Measurements from ENCODE around the gene SPECC1. TPM values are rescaled to one million over a fixed set of nuclear protein-coding genes. Genes with fewer than 3 reads are reported as not detected.
A peak's percentile ranks its signal among the peaks of the same experiment; 100 is the strongest.

Gene SPECC1
- total RNA-seq, 2 donors from 2014 or later = 53.5 to 78.3 TPM

GRCh38 chr17:20121359-20122253, 112.4 kb downstream of the SPECC1 start:
- DNase-seq = peak; percentile 70
- Histone ChIP-seq H3K4me1 (no peaks in the 10 kb centered on the region), H3K27ac (no peak overlapping the region), H3K9me3 (no peaks in the 10 kb centered on the region), H3K9ac (ENCODE audit: low read depth in 2 of 2, low read length in 2 of 2) (no peak overlapping the region), H3K36me3 (no peaks in the 10 kb centered on the region), H3K27me3 (no peaks in the 10 kb centered on the region), H3K4me3 (peak overlapping the region; percentile 0)
- TF ChIP-seq CTCF (IDR thresholded peaks at IDR 0.05) = peak; percentile 88
- intact Hi-C loops (cut with DNase I) = loop anchor here (5.0 kb wide), 2 partner anchors 106 to 196 kb away; no protein-coding TSS in a partner anchor

GRCh38 chr17:20122254-20122879, 113.2 kb downstream of the SPECC1 start:
- no peak overlapping the region for H3K9ac ChIP-seq (ENCODE audit: low read depth in 2 of 2, low read length in 2 of 2)
- peak overlapping the region; percentile 0 for H3K4me3 ChIP-seq
- no peaks in the 10 kb centered on the region for H3K9me3 ChIP-seq
- no peak for DNase-seq
- H3K27ac ChIP-seq = no peak overlapping the region
- TF ChIP-seq CTCF (IDR thresholded peaks at IDR 0.05) = no peak
- intact Hi-C loops (cut with DNase I) = loop anchor here (5.0 kb wide), 2 partner anchors 105 to 195 kb away; no protein-coding TSS in a partner anchor
- H3K27me3 ChIP-seq = no peaks in the 10 kb centered on the region
- H3K36me3 ChIP-seq = no peaks in the 10 kb centered on the region
- H3K4me1 ChIP-seq = no peaks in the 10 kb centered on the region

DNA sequence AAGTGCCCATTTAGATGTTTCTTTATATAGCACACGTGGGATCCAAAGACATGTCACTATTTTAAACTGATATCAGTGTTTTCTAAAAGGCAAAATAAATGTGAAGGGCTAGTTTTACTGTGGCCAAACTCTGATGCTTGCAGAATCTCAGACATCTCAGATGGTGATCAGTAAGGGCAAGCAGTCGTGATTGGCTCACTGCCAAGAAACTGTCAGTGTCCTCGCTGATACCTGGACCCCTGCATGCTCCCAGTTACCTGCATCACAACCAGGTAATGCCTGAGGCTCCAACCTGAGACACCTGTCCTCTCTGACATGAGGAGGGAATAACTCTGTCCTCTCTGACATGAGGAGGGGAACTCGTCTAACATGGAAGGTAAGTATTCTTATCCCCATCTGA, 114.0 kb downstream of the SPECC1 start:
- Histone ChIP-seq H3K4me1 (no peaks in the 10 kb centered on the region), H3K4me3 (no peak overlapping the region), H3K9ac (ENCODE audit: low read depth in 2 of 2, low read length in 2 of 2) (no peak overlapping the region), H3K9me3 (no peaks in the 10 kb centered on the region), H3K27me3 (no peaks in the 10 kb centered on the region), H3K36me3 (no peaks in the 10 kb centered on the region), H3K27ac (no peak overlapping the region)
- intact Hi-C loops (cut with DNase I) = loop anchor here (5.0 kb wide), 2 partner anchors 104 to 194 kb away; no protein-coding TSS in a partner anchor
- no peak for DNase-seq
- TF ChIP-seq CTCF (IDR thresholded peaks at IDR 0.05) = no peak

DNA sequence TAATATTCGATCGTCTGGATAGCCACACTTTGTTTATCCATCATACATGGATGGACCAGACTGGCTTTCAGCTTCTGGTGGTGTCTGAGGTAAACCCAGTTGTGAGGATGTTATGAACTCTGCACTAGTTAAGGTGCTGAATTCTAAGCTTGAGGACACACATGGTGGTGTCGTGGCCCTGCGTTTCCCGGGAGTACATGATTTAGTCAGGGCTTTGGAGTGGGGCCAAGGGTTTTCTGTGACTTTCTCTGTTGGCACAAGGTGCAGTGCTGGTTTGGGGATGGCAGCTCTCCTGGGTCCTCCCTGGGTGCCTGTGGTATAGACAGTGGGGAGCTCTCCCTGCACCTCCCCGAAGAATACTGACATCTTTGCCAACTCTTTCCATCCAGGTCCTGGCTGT, 116.6 kb downstream of the SPECC1 start:
- Histone ChIP-seq H3K36me3 (no peaks in the 10 kb centered on the region), H3K27ac (no peak overlapping the region), H3K27me3 (no peaks in the 10 kb centered on the region), H3K9ac (ENCODE audit: low read depth in 2 of 2, low read length in 2 of 2) (no peak overlapping the region), H3K9me3 (no peaks in the 10 kb centered on the region), H3K4me1 (no peaks in the 10 kb centered on the region), H3K4me3 (no peak overlapping the region)
- DNase-seq = no peak
- no peak for TF ChIP-seq CTCF (IDR thresholded peaks at IDR 0.05)
- intact Hi-C loops (cut with DNase I) = no loop called here

DNA sequence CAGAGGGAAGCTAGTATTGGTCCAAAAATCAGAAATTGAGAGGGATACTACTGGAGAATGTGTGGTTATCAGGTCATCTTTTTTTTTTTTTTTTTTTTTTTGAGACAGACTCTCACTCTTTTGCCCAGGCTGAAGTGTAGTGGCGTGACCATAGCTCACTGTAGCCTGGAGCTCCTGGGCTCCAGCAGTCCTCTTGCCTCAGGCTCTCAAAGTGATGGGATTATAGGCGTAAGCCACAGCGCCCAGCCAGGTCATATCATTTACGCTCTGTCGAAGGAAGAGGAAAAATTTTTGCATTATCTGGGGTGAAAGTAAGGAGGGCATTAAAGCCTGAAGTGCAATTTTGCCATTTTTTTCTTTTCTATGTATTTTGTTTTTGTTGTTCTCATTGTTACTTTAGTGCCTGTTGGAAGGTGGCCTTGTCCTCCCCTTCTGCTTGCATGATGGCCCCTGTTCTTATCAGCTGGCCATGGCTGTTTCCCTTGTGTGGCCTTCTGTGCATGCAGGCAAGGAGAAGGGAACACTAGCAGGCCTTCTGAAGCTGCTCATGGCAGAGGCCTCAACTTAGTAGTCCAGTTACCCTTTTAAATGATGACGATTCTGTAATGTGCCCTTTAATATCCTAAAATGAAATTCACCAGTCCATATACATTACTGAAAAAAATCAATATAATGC, 118.3 kb downstream of the SPECC1 start:
- H3K27me3 ChIP-seq = no peaks in the 10 kb centered on the region
- no peaks in the 10 kb centered on the region for H3K36me3 ChIP-seq
- H3K27ac ChIP-seq = no peak overlapping the region
- H3K9ac ChIP-seq (ENCODE audit: low read depth in 2 of 2, low read length in 2 of 2) = no peak overlapping the region
- H3K4me1 ChIP-seq = no peaks in the 10 kb centered on the region
- no peaks in the 10 kb centered on the region for H3K9me3 ChIP-seq
- no peak for DNase-seq
- intact Hi-C loops (cut with DNase I) = no loop called here
- no peak for TF ChIP-seq CTCF (IDR thresholded peaks at IDR 0.05)
- no peak overlapping the region for H3K4me3 ChIP-seq
